ENCODE results near the gene UACA. TPM values are rescaled to one million over a fixed set of nuclear protein-coding genes. Genes with fewer than 3 reads are reported as not detected.
A peak's percentile ranks its signal among the peaks of the same experiment; 100 is the strongest.

The UACA gene
- total RNA-seq, 1 donor from 2014 or later: 46.2 TPM

DNA sequence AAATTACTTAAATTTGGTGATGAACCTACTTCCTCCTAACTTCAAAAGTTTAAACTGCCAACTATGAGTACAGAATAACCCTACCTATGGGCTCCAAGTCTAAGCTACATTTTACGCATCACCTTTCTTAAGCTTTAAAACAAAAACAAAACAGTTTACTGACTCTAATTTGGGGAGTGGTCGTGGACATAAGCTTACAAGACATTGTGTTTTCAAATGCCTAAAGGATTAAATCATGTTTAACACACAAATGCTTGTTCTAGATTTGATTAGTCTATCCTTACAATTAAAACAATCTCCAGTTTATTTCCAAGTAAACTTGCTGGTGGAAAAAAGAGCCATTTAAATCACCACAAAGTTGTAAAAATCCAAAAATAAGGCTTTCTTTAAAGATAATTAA is 62.2 kb downstream of the UACA start:
- Mint-ChIP-seq H3K9me3 (ENCODE audit: low read depth) (no peaks in the 10 kb centered on the region), H3K4me1 (ENCODE audit: low read depth) (peaks cover 59% of the 10 kb centered on the region), H3K36me3 (ENCODE audit: insufficient read depth) (peaks cover 3% of the 10 kb centered on the region), H3K27ac (peak overlapping the region; percentile 88), H3K4me3 (ENCODE audit: low read depth) (peak overlapping the region; percentile 50), H3K27me3 (peaks cover 4% of the 10 kb centered on the region)
- DNase-seq (ENCODE audit: low spot score, unreplicated experiment): no peak
- TF ChIP-seq, protein P1, sequence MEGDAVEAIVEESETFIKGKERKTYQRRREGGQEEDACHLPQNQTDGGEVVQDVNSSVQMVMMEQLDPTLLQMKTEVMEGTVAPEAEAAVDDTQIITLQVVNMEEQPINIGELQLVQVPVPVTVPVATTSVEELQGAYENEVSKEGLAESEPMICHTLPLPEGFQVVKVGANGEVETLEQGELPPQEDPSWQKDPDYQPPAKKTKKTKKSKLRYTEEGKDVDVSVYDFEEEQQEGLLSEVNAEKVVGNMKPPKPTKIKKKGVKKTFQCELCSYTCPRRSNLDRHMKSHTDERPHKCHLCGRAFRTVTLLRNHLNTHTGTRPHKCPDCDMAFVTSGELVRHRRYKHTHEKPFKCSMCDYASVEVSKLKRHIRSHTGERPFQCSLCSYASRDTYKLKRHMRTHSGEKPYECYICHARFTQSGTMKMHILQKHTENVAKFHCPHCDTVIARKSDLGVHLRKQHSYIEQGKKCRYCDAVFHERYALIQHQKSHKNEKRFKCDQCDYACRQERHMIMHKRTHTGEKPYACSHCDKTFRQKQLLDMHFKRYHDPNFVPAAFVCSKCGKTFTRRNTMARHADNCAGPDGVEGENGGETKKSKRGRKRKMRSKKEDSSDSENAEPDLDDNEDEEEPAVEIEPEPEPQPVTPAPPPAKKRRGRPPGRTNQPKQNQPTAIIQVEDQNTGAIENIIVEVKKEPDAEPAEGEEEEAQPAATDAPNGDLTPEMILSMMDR (IDR thresholded peaks at IDR 0.05; ENCODE audit: unreplicated experiment): no peak

DNA sequence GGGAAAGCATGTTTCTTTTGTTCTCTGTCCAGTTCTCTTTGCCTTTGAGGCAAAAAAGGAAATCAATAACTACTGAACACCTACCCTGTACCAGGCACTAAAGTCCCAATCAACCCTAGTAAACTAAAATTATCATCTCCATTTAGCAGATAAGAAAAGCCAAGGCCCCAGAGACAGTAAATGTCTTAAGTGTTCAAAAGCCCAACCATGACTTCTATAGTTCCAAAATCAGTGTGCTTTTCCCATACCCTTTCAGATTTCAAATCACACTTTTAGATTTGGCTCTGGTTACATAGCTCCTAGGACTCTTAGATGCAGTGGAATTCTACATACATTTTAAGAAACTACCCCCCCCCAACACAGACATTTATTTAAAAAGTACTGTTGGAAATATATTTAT is 63.5 kb downstream of the UACA start:
- Mint-ChIP-seq H3K4me3 (ENCODE audit: low read depth) (peak overlapping the region; percentile 1), H3K4me1 (ENCODE audit: low read depth) (peaks cover 59% of the 10 kb centered on the region), H3K27ac (peak overlapping the region; percentile 94), H3K27me3 (peaks cover 3% of the 10 kb centered on the region), H3K9me3 (ENCODE audit: low read depth) (no peaks in the 10 kb centered on the region), H3K36me3 (ENCODE audit: insufficient read depth) (peaks cover 4% of the 10 kb centered on the region)
- no peak for DNase-seq (ENCODE audit: low spot score, unreplicated experiment)
- TF ChIP-seq, protein P1 (IDR thresholded peaks at IDR 0.05; ENCODE audit: unreplicated experiment): no peak

DNA sequence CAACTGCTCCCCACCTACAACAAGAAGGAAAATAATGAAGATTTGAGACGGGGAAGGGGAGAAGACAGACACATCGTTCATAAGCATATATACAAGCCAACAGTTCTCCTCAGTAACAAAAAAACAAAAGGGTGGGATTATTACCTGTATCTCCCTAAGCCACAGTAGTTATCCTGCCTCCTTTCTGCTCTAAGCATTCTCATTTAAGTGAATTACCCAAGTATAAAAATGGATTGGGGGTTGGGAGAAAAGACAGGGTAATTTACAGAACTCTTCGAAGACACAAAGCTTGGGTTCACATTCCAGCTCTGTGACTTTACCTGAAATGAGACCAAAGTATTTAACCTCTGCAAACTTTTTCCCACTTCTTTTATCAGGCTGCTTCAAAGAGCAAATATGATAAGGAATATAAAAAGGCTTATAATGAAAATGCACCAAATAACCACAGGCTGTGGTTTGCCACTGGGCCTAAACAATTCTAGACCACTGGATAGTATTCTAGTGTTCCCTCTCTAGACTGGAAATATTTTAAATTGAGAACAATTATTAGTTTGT is 64.4 kb downstream of the UACA start:
- H3K4me3 Mint-ChIP-seq (ENCODE audit: low read depth): peak overlapping the region; percentile 42
- peak overlapping the region; percentile 94 for H3K27ac Mint-ChIP-seq
- DNase-seq (ENCODE audit: low spot score, unreplicated experiment): no peak
- H3K27me3 Mint-ChIP-seq: peaks cover 3% of the 10 kb centered on the region
- peaks cover 55% of the 10 kb centered on the region for H3K4me1 Mint-ChIP-seq (ENCODE audit: low read depth)
- no peaks in the 10 kb centered on the region for H3K9me3 Mint-ChIP-seq (ENCODE audit: low read depth)
- peaks cover 6% of the 10 kb centered on the region for H3K36me3 Mint-ChIP-seq (ENCODE audit: insufficient read depth)
- TF ChIP-seq, protein P1 (IDR thresholded peaks at IDR 0.05; ENCODE audit: unreplicated experiment): no peak

DNA sequence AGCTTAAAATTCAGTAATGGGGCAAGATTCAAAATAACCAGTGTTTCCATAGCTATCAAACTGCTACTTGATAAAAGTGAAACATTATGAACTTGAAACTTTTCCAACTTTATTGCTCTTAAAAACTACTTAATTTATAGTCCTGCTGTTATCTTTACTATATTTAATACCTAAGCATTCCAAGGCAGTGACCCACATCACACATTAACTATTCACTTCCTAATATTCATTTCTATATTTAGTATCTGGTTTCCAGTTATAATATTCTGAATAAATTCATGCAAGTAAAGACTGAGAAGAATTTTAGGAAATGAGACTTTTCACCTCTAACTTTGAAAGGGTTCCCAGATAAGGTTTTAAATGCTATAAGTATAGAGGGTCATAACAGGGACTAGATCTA is 64.9 kb downstream of the UACA start:
- Mint-ChIP-seq H3K4me1 (ENCODE audit: low read depth) (peaks cover 52% of the 10 kb centered on the region), H3K27me3 (peaks cover 3% of the 10 kb centered on the region), H3K27ac (peak overlapping the region; percentile 94), H3K9me3 (ENCODE audit: low read depth) (no peaks in the 10 kb centered on the region), H3K36me3 (ENCODE audit: insufficient read depth) (peaks cover 6% of the 10 kb centered on the region), H3K4me3 (ENCODE audit: low read depth) (peak overlapping the region; percentile 42)
- TF ChIP-seq, protein P1 (IDR thresholded peaks at IDR 0.05; ENCODE audit: unreplicated experiment): no peak
- no peak for DNase-seq (ENCODE audit: low spot score, unreplicated experiment)

DNA sequence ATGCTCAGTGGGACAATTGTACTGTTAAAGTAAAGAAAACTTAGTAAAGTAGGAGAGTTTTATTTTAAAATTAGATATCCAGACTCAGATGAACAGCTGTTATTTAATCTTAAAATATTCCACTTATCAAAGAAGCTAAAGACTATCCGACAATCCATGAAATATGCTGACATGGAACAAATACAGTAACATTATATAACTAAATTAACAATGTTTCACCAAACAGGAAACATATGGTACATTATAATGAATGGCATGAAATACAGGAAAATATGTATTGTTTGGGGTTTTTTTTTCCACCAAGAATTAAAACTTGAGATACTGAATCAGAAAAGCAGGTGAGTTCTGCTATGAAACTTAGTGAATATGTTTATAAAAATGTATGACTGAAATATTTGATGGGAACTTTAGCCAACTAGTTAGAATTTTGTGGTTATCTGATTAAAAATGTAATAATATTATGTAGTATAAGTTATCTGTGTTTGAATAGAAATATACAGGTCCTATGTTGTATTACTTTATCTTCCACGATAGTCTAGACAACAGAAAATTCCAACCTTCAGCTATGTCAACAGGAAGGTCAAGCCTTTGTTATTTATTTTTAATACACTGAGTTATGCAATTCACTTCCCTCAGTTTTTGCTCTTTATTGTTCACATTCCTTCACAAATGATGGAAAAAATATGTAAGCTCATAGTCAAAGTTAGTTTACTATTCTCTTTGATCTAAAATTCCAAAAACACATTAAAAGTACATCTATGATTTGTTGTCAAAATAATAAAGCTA is 72.7 kb downstream of the UACA start:
- no peak for DNase-seq (ENCODE audit: low spot score, unreplicated experiment)
- peaks cover 22% of the 10 kb centered on the region for H3K4me1 Mint-ChIP-seq (ENCODE audit: low read depth)
- TF ChIP-seq, protein P1 (IDR thresholded peaks at IDR 0.05; ENCODE audit: unreplicated experiment): no peak
- peaks cover 5% of the 10 kb centered on the region for H3K36me3 Mint-ChIP-seq (ENCODE audit: insufficient read depth)
- H3K27me3 Mint-ChIP-seq: no peaks in the 10 kb centered on the region
- no peaks in the 10 kb centered on the region for H3K9me3 Mint-ChIP-seq (ENCODE audit: low read depth)
- H3K4me3 Mint-ChIP-seq (ENCODE audit: low read depth): no peak overlapping the region
- no peak overlapping the region for H3K27ac Mint-ChIP-seq

All from progenitor cell of endocrine pancreas (in vitro differentiated cells).